ENCODE data around the gene CYB5D1. TPM values are rescaled to one million over a fixed set of nuclear protein-coding genes. Genes with fewer than 3 reads are reported as not detected.

Gene CYB5D1
- total and polyA plus RNA-seq, 7 experiments from 2014 or later = 7.5 to 14.2 (median 9.0) TPM

GRCh38 chr17:7910281-7910680, 52.5 kb downstream of the CYB5D1 start:
- Mint-ChIP-seq H3K27me3 (no peaks in the 10 kb centered on the region), H3K4me3 (no peak overlapping the region), H3K36me3 (peaks cover 19 to 41% (median 31%) of the 10 kb centered on the region in 5 donors), H3K4me1 (peaks cover 16 to 30% (median 23%) of the 10 kb centered on the region in 7 donors), H3K9me3 (peaks cover 0 to 2% (median 0%) of the 10 kb centered on the region in 11 donors), H3K27ac (peak overlapping the region in 7 of 9 donors; percentile 0 to 84 (median 16))
- ChIA-PET POLR2A (interaction anchor here (0.8 kb wide), 1 partner anchor 131 kb away, joined by 3 read pairs; no protein-coding TSS in a partner anchor), CTCF (interaction anchor here (0.7 kb wide), 1 partner anchor 47 kb away, joined by 3 read pairs; no protein-coding TSS in a partner anchor)
- no peaks in the 10 kb centered on the region for H3K27me3 ChIP-seq (ENCODE audit: control insufficient read depth in 2 of 2, insufficient read depth in 2 of 2, low read length in 2 of 2)
- no peak for DNase-seq
- no peak overlapping the region for H3K4me3 ChIP-seq (ENCODE audit: low read length)
- intact Hi-C loops (cut with micrococcal nuclease) = loop anchor here in 1 of 2 donors (5.0 kb wide), 1 partner anchor 147 kb away; no protein-coding TSS in a partner anchor
- H3K4me1 ChIP-seq (ENCODE audit: control insufficient read depth in 2 of 2, insufficient read depth in 2 of 2, low read length in 2 of 2) = peaks cover 8 to 9% of the 10 kb centered on the region in 2 donors
- H3K27ac ChIP-seq (ENCODE audit: low read depth, low read length) = no peak overlapping the region
- no peak for ATAC-seq
- H3K9me3 ChIP-seq (ENCODE audit: control insufficient read depth in 2 of 3, low read length in 3 of 3) = no peaks in the 10 kb centered on the region
- H3K36me3 ChIP-seq (ENCODE audit: control insufficient read depth in 2 of 3, insufficient read depth in 3 of 3, low read length in 3 of 3) = peaks cover 16 to 73% (median 49%) of the 10 kb centered on the region in 3 experiments

DNA sequence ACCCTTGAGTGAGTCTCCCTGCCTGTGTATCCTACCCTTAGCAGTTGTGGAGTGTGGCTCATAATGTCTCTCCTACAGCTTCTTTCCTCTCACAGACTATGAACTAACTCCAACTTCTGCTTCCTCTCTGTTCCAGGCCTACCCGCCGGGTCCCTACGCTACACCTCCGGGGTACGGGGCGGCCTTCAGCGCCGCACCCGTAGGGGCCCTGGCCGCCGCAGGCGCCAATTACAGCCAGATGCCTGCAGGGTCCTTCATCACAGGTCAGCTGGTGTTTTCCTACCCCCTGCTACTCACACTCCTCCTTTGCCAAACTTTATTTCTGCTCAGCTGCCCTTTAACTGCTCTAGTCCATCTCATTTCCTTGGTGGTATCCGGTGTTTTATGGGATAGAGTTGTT, 52.9 kb downstream of the CYB5D1 start:
- no peak overlapping the region for H3K4me3 Mint-ChIP-seq

GRCh38 chr17:7911116-7911515, 53.3 kb downstream of the CYB5D1 start:
- H3K4me3 ChIP-seq (ENCODE audit: low read length) = no peak overlapping the region
- DNase-seq = no peak
- intact Hi-C loops (cut with micrococcal nuclease) = loop anchor here in 1 of 2 donors (5.0 kb wide), 1 partner anchor 146 kb away; no protein-coding TSS in a partner anchor
- no peaks in the 10 kb centered on the region for H3K27me3 Mint-ChIP-seq
- no peak for ATAC-seq
- ChIA-PET POLR2A (interaction anchor here (1.0 kb wide), 1 partner anchor 22 kb away, joined by 4 read pairs; the partner anchor contains the start of gene CHD3), CTCF (interaction anchor here (1.4 to 3.0 kb wide), 4 partner anchors 45 to 79 kb away, joined by 6 to 33 read pairs (median 15); no protein-coding TSS in a partner anchor)
- peak overlapping the region in 6 of 9 donors; percentile 0 to 62 (median 23) for H3K27ac Mint-ChIP-seq
- H3K9me3 Mint-ChIP-seq = peaks cover 0 to 2% (median 0%) of the 10 kb centered on the region in 11 donors
- H3K4me3 Mint-ChIP-seq = no peak overlapping the region
- H3K4me1 ChIP-seq (ENCODE audit: control insufficient read depth in 2 of 2, insufficient read depth in 2 of 2, low read length in 2 of 2) = peaks cover 11 to 12% of the 10 kb centered on the region in 2 donors
- H3K4me1 Mint-ChIP-seq = peaks cover 20 to 32% (median 27%) of the 10 kb centered on the region in 7 donors
- no peak overlapping the region for H3K27ac ChIP-seq (ENCODE audit: low read depth, low read length)
- H3K36me3 Mint-ChIP-seq = peaks cover 17 to 33% (median 26%) of the 10 kb centered on the region in 5 donors
- no peaks in the 10 kb centered on the region for H3K9me3 ChIP-seq (ENCODE audit: control insufficient read depth in 2 of 3, low read length in 3 of 3)
- no peaks in the 10 kb centered on the region for H3K27me3 ChIP-seq (ENCODE audit: control insufficient read depth in 2 of 2, insufficient read depth in 2 of 2, low read length in 2 of 2)
- peaks cover 10 to 65% (median 40%) of the 10 kb centered on the region in 3 experiments for H3K36me3 ChIP-seq (ENCODE audit: control insufficient read depth in 2 of 3, insufficient read depth in 3 of 3, low read length in 3 of 3)

More for the DNA sequence above, 52.9 kb downstream of the CYB5D1 start:
- peak overlapping the region in 5 of 9 donors; percentile 0 to 62 (median 26) for H3K27ac Mint-ChIP-seq
- H3K9me3 Mint-ChIP-seq = peaks cover 0 to 2% (median 0%) of the 10 kb centered on the region in 11 donors
- peaks cover 14 to 69% (median 44%) of the 10 kb centered on the region in 3 experiments for H3K36me3 ChIP-seq (ENCODE audit: control insufficient read depth in 2 of 3, insufficient read depth in 3 of 3, low read length in 3 of 3)
- peaks cover 17 to 37% (median 27%) of the 10 kb centered on the region in 5 donors for H3K36me3 Mint-ChIP-seq
- H3K4me1 ChIP-seq (ENCODE audit: control insufficient read depth in 2 of 2, insufficient read depth in 2 of 2, low read length in 2 of 2) = peaks cover 11% of the 10 kb centered on the region in 2 donors
- no peak overlapping the region for H3K27ac ChIP-seq (ENCODE audit: low read depth, low read length)
- H3K27me3 ChIP-seq (ENCODE audit: control insufficient read depth in 2 of 2, insufficient read depth in 2 of 2, low read length in 2 of 2) = no peaks in the 10 kb centered on the region
- H3K4me3 ChIP-seq (ENCODE audit: low read length) = no peak overlapping the region
- ChIA-PET CTCF (no interaction called here), POLR2A (interaction anchor here (0.8 kb wide), 1 partner anchor 131 kb away, joined by 3 read pairs; no protein-coding TSS in a partner anchor)
- peaks cover 20 to 32% (median 27%) of the 10 kb centered on the region in 7 donors for H3K4me1 Mint-ChIP-seq
- no peak for DNase-seq
- intact Hi-C loops (cut with micrococcal nuclease) = loop anchor here in 1 of 2 donors (5.0 kb wide), 1 partner anchor 147 kb away; no protein-coding TSS in a partner anchor
- ATAC-seq = no peak
- H3K9me3 ChIP-seq (ENCODE audit: control insufficient read depth in 2 of 3, low read length in 3 of 3) = no peaks in the 10 kb centered on the region
- H3K27me3 Mint-ChIP-seq = no peaks in the 10 kb centered on the region

Other genes starting within 250 kb of the CYB5D1 start
- gene FXR2, start 243.1 kb upstream of the CYB5D1 start, total RNA-seq = 10 to 100 TPM; 24.6 to 46.9 (median 34.0) TPM
- 10 to 100 TPM in 1 of 2 donors, 1 to 10 TPM in 1; 5.5 to 21.6 TPM for gene FXR2, start 243.1 kb upstream of the CYB5D1 start, polyA plus RNA-seq
- 10 to 100 TPM; 26.5 to 95.0 (median 77.2) TPM for gene SAT2, start 230.2 kb upstream of the CYB5D1 start, total RNA-seq
- 10 to 100 TPM; 42.0 to 47.2 TPM for gene SAT2, start 230.2 kb upstream of the CYB5D1 start, polyA plus RNA-seq
- not detected for gene SHBG, start 227.9 kb upstream of the CYB5D1 start, total RNA-seq
- not detected for gene SHBG, start 227.9 kb upstream of the CYB5D1 start, polyA plus RNA-seq
- 1 to 10 TPM in 1 of 5 experiments, under 1 TPM in 4; 0.12 to 1.1 (median 0.29) TPM for gene ATP1B2, start 207.1 kb upstream of the CYB5D1 start, total RNA-seq
- not detected for gene ATP1B2, start 207.1 kb upstream of the CYB5D1 start, polyA plus RNA-seq
- gene TP53, start 170.5 kb upstream of the CYB5D1 start, total RNA-seq = 100 to 1,000 TPM in 3 of 5 experiments, 10 to 100 TPM in 2; 57.9 to 226 (median 104) TPM
- 10 to 100 TPM; 30.9 to 32.5 TPM for gene TP53, start 170.5 kb upstream of the CYB5D1 start, polyA plus RNA-seq
- 10 to 100 TPM in 2 of 5 experiments, 1 to 10 TPM in 3; 6.7 to 21.1 (median 9.6) TPM for gene WRAP53, start 169.5 kb upstream of the CYB5D1 start, total RNA-seq
- 10 to 100 TPM in 1 of 2 donors, 1 to 10 TPM in 1; 9.6 to 18.9 TPM for gene WRAP53, start 169.5 kb upstream of the CYB5D1 start, polyA plus RNA-seq
- not detected for gene EFNB3, start 152.8 kb upstream of the CYB5D1 start, total RNA-seq
- not detected for gene EFNB3, start 152.8 kb upstream of the CYB5D1 start, polyA plus RNA-seq
- gene DNAH2, start 140.3 kb upstream of the CYB5D1 start, total RNA-seq = under 1 TPM in 1 of 5 experiments, not detected in 4; 0.03 TPM
- gene DNAH2, start 140.3 kb upstream of the CYB5D1 start, polyA plus RNA-seq = not detected
- gene KDM6B, start 23.8 kb upstream of the CYB5D1 start, total RNA-seq = 100 to 1,000 TPM in 4 of 5 experiments, 10 to 100 TPM in 1; 32.2 to 179 (median 120) TPM
- 1 to 10 TPM in 1 of 2 donors, under 1 TPM in 1; 0.95 to 1.5 TPM for gene KDM6B, start 23.8 kb upstream of the CYB5D1 start, polyA plus RNA-seq
- gene TMEM88, start 2.9 kb upstream of the CYB5D1 start, total RNA-seq = 10 to 100 TPM in 4 of 5 experiments, under 1 TPM in 1; 0.70 to 32.7 (median 11.6) TPM
- not detected for gene TMEM88, start 2.9 kb upstream of the CYB5D1 start, polyA plus RNA-seq
- 10 to 100 TPM; 22.1 to 63.8 (median 24.9) TPM for gene NAA38, start 444 bp upstream of the CYB5D1 start, total RNA-seq
- gene NAA38, start 444 bp upstream of the CYB5D1 start, polyA plus RNA-seq = 100 to 1,000 TPM; 113 to 132 TPM
- gene CHD3, start 30.8 kb downstream of the CYB5D1 start, total RNA-seq = 100 to 1,000 TPM; 189 to 417 (median 359) TPM
- gene CHD3, start 30.8 kb downstream of the CYB5D1 start, polyA plus RNA-seq = 10 to 100 TPM; 12.7 to 39.3 TPM
- gene RNF227, start 58.3 kb downstream of the CYB5D1 start, total RNA-seq = 1 to 10 TPM; 2.6 to 8.2 (median 5.5) TPM
- gene RNF227, start 58.3 kb downstream of the CYB5D1 start, polyA plus RNA-seq = 1 to 10 TPM; 3.2 to 4.9 TPM
- 10 to 100 TPM in 4 of 5 experiments, 1 to 10 TPM in 1; 9.4 to 18.0 (median 17.5) TPM for gene KCNAB3, start 71.9 kb downstream of the CYB5D1 start, total RNA-seq
- under 1 TPM; 0.10 to 0.25 TPM for gene KCNAB3, start 71.9 kb downstream of the CYB5D1 start, polyA plus RNA-seq
- gene TRAPPC1, start 73.9 kb downstream of the CYB5D1 start, total RNA-seq = 100 to 1,000 TPM in 3 of 5 experiments, 10 to 100 TPM in 2; 71.4 to 216 (median 103) TPM
- 100 to 1,000 TPM; 227 to 235 TPM for gene TRAPPC1, start 73.9 kb downstream of the CYB5D1 start, polyA plus RNA-seq
- 10 to 100 TPM; 29.0 to 50.5 (median 33.6) TPM for gene CNTROB, start 74.2 kb downstream of the CYB5D1 start, total RNA-seq
- 10 to 100 TPM; 10.4 to 16.7 TPM for gene CNTROB, start 74.2 kb downstream of the CYB5D1 start, polyA plus RNA-seq
- gene GUCY2D, start 144.6 kb downstream of the CYB5D1 start, total RNA-seq = under 1 TPM in 3 of 5 experiments, not detected in 2; 0.07 to 0.32 (median 0.20) TPM
- under 1 TPM in 1 of 2 donors, not detected in 1; 0.98 TPM for gene GUCY2D, start 144.6 kb downstream of the CYB5D1 start, polyA plus RNA-seq
- under 1 TPM in 1 of 5 experiments, not detected in 4; 0.61 TPM for gene ALOX15B, start 181.1 kb downstream of the CYB5D1 start, total RNA-seq
- gene ALOX15B, start 181.1 kb downstream of the CYB5D1 start, polyA plus RNA-seq = not detected
- gene ALOX12B, start 229.7 kb downstream of the CYB5D1 start, total RNA-seq = 1 to 10 TPM in 2 of 5 experiments, under 1 TPM in 3; 0.44 to 1.1 (median 0.94) TPM
- gene ALOX12B, start 229.7 kb downstream of the CYB5D1 start, polyA plus RNA-seq = 1 to 10 TPM in 1 of 2 donors, under 1 TPM in 1; 0.78 to 1.0 TPM